ENCODE measurements around the gene ARHGAP44. TPM values are rescaled to one million over a fixed set of nuclear protein-coding genes. Genes with fewer than 3 reads are reported as not detected.

The ARHGAP44 gene
- total and polyA plus RNA-seq, 2 of the 4 experiments (the other 2 are of a cell fraction) = 0.54 to 1.0 TPM

- Histone ChIP-seq H3K4me2 (ENCODE audit: low read depth, low read length) (no peak overlapping the region), H3K18ac (ENCODE audit: low read depth, low read length) (no peak overlapping the region), H4K20me1 (ENCODE audit: insufficient read depth, low read length) (no peaks in the 10 kb centered on the region), H4K91ac (ENCODE audit: insufficient read depth, low read depth, low read length) (no peak overlapping the region), H2BK15ac (ENCODE audit: low read depth, low read length) (no peak overlapping the region), H3K4ac (ENCODE audit: low read depth, low read length) (no peak overlapping the region), H3K36me3 (ENCODE audit: control insufficient read depth, insufficient read depth, low read length) (no peaks in the 10 kb centered on the region), H4K8ac (ENCODE audit: low read depth in 2 of 2, low read length in 2 of 2) (no peak overlapping the region), H2AFZ (replicated peaks; ENCODE audit: low read length, poor library complexity) (no peak overlapping the region), H3K56ac (ENCODE audit: extremely low read depth, insufficient read depth, low read length) (no peak overlapping the region), H2BK20ac (ENCODE audit: low read depth, low read length) (no peak overlapping the region), H3K27ac (ENCODE audit: insufficient read depth, low read length) (no peak overlapping the region), H3K4me3 (ENCODE audit: insufficient read depth, low read depth, low read length) (no peak overlapping the region), H3K14ac (replicated peaks; ENCODE audit: low read depth, low read length) (no peak overlapping the region), H2AK5ac (ENCODE audit: low read depth, low read length) (no peak overlapping the region), H2AK9ac (replicated peaks; ENCODE audit: low read depth, low read length, poor library complexity) (no peak overlapping the region), H4K5ac (ENCODE audit: low read depth, low read length) (no peak overlapping the region), H3K23ac (ENCODE audit: low read depth, low read length) (no peak overlapping the region), H2BK120ac (ENCODE audit: low read depth, low read length) (no peak overlapping the region), H3K27me3 (ENCODE audit: control insufficient read depth, insufficient read depth, low read length) (no peaks in the 10 kb centered on the region), H3K9me3 (ENCODE audit: control insufficient read depth, insufficient read depth, low read length) (no peaks in the 10 kb centered on the region), H3K79me1 (ENCODE audit: low read depth in 1 of 2, low read length in 2 of 2) (no peaks in the 10 kb centered on the region), H2BK5ac (ENCODE audit: low read depth, low read length, poor library complexity, severe bottlenecking) (no peak overlapping the region), H3K4me1 (ENCODE audit: control insufficient read depth, insufficient read depth, low read length) (no peaks in the 10 kb centered on the region; the same call in 1 of the 2 replicates), H3K9me1 (ENCODE audit: insufficient read depth, low read length) (0 out of 2 replicates have a peak, but pooled peaks cover 2% of the 10 kb centered on the region), H3K9ac (ENCODE audit: low read depth, low read length) (no peak overlapping the region)
- DNase-seq (no peak), ATAC-seq (ENCODE audit: low read depth) (no peak)
- in situ Hi-C loops (cut with MboI; ENCODE audit: low sequenced_read_pairs) (no loop called here), dilution Hi-C loops (cut with HindIII; ENCODE audit: low sequenced_read_pairs, unreplicated experiment) (no loop called here), intact Hi-C loops (cut with micrococcal nuclease) (no loop called here)
- no TSS peak for BruUV-seq (replicated peaks)
- ChIA-PET CTCF (no interaction called here), POLR2A (ENCODE audit: unreplicated experiment) (no interaction called here)
- 86% methylated on average over 1 of the region's 7 CpGs; no CpG with 5 or more reads in 1 of the 2 experiments for WGBS, 2 experiments (ENCODE audit: extremely low coverage in 2 of 2, insufficient read length in 1 of 2)
- TF ChIP-seq FOS (IDR thresholded peaks at IDR 0.05; ENCODE audit: low read depth, low read length) (no peak), NFE2L2 (IDR thresholded peaks at IDR 0.05; ENCODE audit: low read depth, low read length) (no peak), BHLHE40 (IDR thresholded peaks at IDR 0.05; ENCODE audit: low read depth, low read length) (no peak), RAD21 (IDR thresholded peaks at IDR 0.05; ENCODE audit: low read length) (no peak), MAZ (IDR thresholded peaks at IDR 0.05; ENCODE audit: borderline replicate concordance, low read depth, low read length) (no peak), MAFK (IDR thresholded peaks at IDR 0.05; ENCODE audit: low read depth, low read length) (no peak), CHD1 (IDR thresholded peaks at IDR 0.05; ENCODE audit: low read depth, low read length) (no peak), RCOR1 (IDR thresholded peaks at IDR 0.05; ENCODE audit: insufficient replicate concordance, low read length) (no peak), RFX5 (IDR thresholded peaks at IDR 0.05; ENCODE audit: low read depth, low read length) (no peak), SMC3 (IDR thresholded peaks at IDR 0.05; ENCODE audit: low read depth, low read length) (no peak), MXI1 (IDR thresholded peaks at IDR 0.05; ENCODE audit: borderline replicate concordance, low read depth, low read length) (no peak), CEBPB (IDR thresholded peaks at IDR 0.05; ENCODE audit: low read depth, low read length) (no peak), POLR2A (IDR thresholded peaks at IDR 0.05; ENCODE audit: low read depth, low read length) (no peak)
- TF ChIP-seq, protein P1, sequence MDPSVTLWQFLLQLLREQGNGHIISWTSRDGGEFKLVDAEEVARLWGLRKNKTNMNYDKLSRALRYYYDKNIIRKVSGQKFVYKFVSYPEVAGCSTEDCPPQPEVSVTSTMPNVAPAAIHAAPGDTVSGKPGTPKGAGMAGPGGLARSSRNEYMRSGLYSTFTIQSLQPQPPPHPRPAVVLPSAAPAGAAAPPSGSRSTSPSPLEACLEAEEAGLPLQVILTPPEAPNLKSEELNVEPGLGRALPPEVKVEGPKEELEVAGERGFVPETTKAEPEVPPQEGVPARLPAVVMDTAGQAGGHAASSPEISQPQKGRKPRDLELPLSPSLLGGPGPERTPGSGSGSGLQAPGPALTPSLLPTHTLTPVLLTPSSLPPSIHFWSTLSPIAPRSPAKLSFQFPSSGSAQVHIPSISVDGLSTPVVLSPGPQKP (IDR thresholded peaks at IDR 0.05; ENCODE audit: borderline replicate concordance, low read depth, low read length) = no peak
- TF ChIP-seq, protein P2, sequence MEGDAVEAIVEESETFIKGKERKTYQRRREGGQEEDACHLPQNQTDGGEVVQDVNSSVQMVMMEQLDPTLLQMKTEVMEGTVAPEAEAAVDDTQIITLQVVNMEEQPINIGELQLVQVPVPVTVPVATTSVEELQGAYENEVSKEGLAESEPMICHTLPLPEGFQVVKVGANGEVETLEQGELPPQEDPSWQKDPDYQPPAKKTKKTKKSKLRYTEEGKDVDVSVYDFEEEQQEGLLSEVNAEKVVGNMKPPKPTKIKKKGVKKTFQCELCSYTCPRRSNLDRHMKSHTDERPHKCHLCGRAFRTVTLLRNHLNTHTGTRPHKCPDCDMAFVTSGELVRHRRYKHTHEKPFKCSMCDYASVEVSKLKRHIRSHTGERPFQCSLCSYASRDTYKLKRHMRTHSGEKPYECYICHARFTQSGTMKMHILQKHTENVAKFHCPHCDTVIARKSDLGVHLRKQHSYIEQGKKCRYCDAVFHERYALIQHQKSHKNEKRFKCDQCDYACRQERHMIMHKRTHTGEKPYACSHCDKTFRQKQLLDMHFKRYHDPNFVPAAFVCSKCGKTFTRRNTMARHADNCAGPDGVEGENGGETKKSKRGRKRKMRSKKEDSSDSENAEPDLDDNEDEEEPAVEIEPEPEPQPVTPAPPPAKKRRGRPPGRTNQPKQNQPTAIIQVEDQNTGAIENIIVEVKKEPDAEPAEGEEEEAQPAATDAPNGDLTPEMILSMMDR (conservative IDR thresholded peaks at IDR 0.05; ENCODE audit: low read depth, low read length) = no peak
- TF ChIP-seq, protein P3, sequence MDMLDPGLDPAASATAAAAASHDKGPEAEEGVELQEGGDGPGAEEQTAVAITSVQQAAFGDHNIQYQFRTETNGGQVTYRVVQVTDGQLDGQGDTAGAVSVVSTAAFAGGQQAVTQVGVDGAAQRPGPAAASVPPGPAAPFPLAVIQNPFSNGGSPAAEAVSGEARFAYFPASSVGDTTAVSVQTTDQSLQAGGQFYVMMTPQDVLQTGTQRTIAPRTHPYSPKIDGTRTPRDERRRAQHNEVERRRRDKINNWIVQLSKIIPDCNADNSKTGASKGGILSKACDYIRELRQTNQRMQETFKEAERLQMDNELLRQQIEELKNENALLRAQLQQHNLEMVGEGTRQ (IDR thresholded peaks at IDR 0.05; ENCODE audit: low read depth, low read length) = no peak
Observed at GRCh38 chr17:12963505-12963904, 174.2 kb downstream of the ARHGAP44 start.

Data from IMR-90 (cell line).